HK-2 (cell line): ENCODE data around the gene ADRM1.
A peak's percentile ranks its signal among the peaks of the same experiment; 100 is the strongest.

Experiments
- DNase-seq: peaks from one replicate; pipeline ENCODE4 v3.0.0-alpha.2; 2018; ENCODE audit not compliant: unreplicated experiment

ADRM1 gene

GRCh38 chr20:62337558-62338293, 34.9 kb downstream of the ADRM1 start:
- DNase-seq = no peak

GRCh38 chr20:62338294-62338620, 35.5 kb downstream of the ADRM1 start:
- DNase-seq = no peak

- no peak for DNase-seq
Observed at GRCh38 chr20:62339647-62340062, 36.9 kb downstream of the ADRM1 start.

- DNase-seq = no peak
Observed at GRCh38 chr20:62342910-62343309, 40.1 kb downstream of the ADRM1 start.

DNA sequence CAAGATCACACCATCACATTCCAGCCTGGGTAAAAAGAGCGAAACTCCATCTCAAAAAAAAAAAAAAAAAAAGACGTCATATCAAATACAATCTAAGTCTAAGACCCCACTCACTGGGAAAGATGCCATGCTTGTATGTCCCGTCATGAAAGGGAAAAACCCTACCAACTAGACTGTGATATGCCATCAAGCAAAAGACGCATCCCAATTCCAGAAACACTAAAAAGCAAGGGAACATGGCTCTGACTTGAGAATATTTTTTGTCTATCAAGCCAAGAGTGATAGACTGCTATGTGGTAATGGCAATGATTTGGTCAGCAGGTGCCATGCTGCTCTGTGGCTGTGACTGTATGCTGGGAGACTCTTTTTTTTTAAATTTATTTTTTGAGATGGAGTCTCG, 41.3 kb downstream of the ADRM1 start:
- DNase-seq = no peak

DNA sequence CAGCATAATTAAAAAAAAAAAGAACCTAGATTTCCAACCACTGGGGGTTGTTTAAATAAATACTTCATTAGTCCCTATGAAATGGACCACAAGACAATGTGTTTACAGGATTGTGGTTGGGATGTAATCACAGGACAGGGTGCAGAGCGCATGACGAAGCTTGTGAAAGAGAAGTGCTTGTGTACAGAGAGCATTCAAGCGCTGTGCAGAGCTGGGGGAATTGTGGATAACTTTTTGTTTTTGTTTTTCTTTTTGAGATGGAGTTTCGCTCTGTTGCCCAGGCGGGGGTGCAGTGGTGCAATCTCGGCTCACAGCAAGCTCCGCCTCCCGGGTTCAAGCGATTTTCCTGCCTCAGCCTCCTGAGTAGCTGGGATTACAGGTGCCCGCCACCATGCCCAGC, 42.0 kb downstream of the ADRM1 start:
- no peak for DNase-seq

- DNase-seq = no peak
Observed at GRCh38 chr20:62345681-62346370, 43.0 kb downstream of the ADRM1 start.

DNA sequence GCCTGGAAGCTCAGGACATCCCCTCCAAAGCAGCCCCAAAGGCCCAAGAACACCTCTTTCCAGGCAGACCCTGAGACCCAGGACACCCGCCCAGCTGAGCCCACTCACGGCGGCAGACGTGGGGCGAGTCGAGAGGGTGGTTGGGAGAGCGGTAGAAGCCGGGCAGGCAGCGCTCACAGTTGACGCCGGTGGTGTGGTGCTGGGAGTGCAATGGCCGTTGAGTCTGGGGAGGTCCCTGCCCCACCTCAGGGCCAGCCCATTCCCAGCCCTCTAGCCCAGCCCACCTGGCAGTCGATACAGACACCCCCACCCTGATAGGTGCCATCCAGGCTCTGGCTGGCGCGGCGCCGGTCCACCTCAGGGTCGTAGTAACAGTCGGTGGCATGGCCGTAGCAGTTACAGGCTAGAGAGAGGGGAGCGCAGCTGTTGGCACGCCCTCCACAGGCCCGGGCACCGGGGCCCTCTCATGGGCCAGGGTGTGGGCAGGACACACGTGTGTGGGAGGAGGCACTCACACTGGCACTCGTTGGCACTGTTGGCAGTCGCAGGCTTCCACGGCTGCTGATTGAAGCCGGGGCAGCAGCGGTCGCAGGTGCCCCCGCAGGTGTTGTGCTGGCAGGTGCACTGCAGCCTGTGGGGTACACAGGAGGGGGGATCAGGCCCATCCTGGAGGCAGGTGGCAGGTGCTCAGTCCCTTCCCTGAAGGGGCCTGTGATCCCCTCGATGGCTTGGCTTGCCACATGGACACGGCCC, 43.8 kb downstream of the ADRM1 start:
- no peak for DNase-seq

DNA sequence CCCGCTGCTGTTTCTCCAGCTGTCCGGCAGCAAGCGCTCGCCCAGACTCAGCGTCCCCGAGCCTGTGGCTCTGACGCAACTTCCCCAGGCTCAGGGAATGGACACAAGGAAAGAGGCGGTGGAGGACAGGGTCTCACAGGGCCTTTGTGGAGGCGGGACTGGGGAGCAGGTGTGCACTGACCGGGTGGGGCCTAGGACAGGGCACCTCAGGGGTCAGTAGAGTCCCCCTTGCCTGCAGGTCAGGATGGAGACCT, 44.3 kb downstream of the ADRM1 start:
- DNase-seq = no peak

DNA sequence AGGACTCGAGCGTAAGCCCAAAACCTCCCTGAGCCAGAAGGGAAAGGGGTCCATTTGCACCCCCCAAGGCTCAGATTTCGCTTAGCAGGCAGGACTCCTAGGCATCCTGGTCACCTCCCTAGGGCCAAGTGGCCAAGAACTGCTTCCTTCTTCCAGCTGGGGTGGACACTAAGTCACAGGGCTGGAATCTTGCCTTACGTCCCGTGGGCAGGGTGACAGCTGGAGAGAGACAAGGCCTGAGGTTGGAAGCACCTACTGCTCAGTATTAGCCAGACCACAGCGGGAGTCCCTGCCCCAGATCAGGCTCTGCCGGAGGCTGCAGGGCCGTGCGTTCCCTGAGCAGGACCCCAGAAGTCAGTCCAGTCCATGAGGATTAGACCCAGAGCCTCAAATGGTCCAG, 44.6 kb downstream of the ADRM1 start:
- DNase-seq = no peak

- no peak for DNase-seq
Observed at GRCh38 chr20:62348604-62349003, 45.8 kb downstream of the ADRM1 start.

- no peak for DNase-seq
Observed at GRCh38 chr20:62349556-62350097, 46.8 kb downstream of the ADRM1 start.

DNA sequence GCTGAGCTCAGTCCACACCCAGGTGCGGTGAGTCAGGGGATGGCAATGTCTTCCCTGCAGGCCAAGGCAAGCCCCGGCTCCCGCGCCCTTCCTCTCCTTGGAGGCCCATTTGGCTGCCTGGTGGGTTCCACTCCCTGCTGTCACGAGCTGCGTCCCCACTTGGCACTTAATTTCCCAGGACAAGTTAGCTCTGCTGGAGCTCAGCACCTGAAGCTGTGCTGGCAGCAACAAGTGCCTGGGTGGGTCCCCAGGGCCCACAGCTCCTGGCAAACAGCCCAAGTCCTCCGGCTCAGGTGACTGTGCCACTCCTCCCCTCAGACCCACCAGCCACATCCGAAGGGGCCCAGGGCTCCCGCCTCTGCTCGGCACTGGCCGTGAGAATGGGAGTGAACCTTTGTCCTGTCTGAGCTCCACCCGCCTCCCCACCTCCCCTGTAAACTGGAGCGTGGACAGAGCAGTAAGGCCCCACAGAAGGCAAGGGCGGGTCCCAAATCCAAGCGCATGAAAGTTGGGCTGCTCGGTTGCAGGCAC, 47.4 kb downstream of the ADRM1 start:
- peak; percentile 69 for DNase-seq

GRCh38 chr20:62350629-62351422, 48.0 kb downstream of the ADRM1 start:
- no peak for DNase-seq

DNA sequence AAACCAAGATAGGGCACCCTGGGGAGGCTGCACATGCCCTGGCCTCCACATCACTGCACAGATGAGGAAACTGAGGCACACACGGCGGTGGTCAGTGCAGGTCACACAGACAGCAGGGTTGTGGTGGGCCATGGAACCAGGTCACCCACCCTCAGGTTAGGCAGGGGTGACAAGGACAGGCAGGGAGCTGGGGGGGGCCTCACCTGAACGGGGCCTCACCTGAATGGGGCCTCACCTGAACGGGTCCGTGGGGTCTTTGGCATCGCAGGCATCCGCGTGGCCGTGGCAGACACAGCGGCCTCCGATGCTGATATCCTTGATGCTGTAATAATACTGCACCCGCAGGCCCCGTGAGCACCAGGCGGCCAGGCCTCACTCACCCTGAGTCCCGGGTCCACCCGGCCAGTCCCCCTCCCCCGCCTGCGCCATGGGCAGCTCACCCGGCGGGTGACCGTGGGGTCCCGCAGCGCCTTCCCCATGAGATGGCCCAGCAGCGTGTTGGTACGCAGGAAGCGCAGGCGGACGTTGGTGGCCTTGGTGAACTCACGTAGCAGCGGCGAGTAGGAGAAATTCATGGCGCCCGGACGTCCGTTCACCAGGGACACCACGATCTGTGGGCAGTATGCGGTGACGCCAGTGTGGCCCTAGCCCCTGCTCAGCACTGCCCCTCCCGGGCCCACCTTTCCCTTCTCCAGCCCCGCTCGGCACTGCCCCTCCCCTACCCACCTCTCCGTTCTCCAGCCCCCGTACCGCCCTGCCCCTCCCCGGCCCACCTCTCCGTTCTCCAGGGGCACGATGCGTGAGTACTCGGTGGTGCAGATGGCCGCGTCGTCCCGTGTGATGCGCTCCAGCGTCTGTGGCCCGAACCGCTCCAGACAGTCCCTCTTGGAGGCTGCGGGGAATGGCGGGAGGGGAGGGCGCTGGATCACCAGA, 48.9 kb downstream of the ADRM1 start:
- DNase-seq = no peak

DNA sequence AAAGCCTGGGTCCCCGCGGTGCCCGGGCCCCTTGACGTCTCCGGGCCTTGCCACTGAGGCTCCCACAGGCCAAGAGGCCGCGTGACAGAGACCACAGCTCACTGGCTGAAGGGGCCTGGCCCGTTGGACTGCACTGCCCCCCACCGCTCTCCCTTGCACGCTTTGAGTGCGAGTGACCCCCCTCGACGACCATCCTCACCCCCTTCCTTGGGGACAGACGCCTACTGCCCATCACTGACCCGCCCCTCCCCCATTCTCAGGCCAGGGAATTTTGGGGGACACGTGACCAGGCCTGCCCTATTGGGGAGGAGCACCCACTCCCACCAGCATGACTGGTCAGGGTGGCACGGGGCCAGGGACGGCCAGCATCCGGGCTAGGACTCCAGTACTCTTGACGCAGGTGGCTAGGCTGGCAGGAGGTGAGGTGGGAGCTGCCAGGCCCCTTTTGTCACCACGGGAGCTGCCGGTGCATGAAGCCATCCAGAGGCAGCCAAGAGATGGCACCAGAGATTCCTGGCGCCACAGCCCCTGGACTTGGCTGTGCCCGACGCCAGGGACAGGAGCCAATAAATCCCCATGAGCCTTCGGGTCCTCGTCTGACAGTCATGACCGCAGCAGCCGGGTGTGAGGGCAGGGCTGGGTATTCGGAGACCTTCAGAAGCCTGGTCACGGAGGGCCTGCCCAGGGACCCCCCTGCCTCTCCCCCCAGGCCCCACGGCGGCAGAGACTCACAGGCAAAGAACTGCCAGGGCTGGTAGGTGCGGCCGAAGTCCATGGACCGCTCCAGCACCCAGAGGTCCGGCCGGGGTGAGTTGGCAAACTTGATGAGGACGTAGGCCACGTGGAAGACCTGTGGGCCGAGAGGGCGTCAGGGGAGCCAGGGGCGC, 49.8 kb downstream of the ADRM1 start:
- DNase-seq = no peak

DNA sequence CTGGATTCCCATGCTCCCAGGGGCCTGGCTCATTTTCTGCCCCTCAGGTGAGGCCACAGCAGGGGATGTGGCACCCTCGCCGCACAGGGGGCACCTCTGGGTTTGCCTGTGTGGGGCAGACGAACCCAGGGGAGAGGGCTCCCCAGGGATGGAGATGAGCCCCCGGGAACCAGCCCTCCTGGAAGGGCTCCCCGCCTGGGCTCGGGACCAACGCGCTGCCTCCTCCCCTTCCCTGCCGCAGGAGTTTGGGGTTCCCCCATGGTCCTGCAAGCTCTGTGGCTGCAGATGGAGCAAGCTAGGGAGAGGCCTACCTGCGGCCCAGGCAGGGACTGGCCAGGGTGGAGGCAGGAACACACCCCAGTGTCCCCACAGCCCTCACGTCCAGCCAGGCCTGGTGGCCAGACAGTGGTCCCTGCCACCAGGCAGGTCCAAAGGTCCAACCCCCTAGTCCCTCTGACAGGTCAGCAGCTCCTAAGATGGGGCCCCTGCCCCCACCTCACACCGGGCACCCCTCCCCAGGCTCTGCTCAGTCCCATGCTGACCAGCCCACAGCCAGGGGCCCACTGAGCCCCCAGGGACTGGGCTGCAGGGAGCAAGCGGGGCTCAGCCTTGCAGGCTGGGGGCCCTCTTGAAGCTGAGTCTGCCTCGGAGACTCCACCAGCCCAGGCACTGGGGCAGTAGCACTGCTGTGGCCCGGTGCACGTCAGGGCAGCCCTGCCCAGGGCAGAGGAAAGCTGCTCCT, 50.7 kb downstream of the ADRM1 start:
- no peak for DNase-seq

- DNase-seq = no peak
Observed at GRCh38 chr20:62354031-62354808, 51.4 kb downstream of the ADRM1 start.
